Spleen (tissue), 7 donors: ENCODE measurements around the gene CAMK1D.

Experiments
- POLR2A ChIP-seq, 3 donors: fragments of 450-650 bp; IDR thresholded peaks; one replicate each; pipeline ENCODE4 v1.5.1; 2017; ENCODE audit warnings: antibody characterized with exemption in 3 of 3, mild to moderate bottlenecking in 1 of 3
- POLR2AphosphoS5 ChIP-seq, 3 donors: sonication (generic); formaldehyde crosslinking; IDR thresholded peaks; one replicate each; pipeline ENCODE4 v1.5.1; 2017; ENCODE audit warnings: antibody characterized with exemption in 3 of 3
- TF ChIP-seq, protein P1 (sequence below), 11 experiments: fragments of 200-600 bp in 7 of 11; fragments of 450-650 bp in 4 of 11; sonication (generic) in 4 of 11; IDR thresholded peaks in 8 of 11; conservative IDR thresholded peaks in 3 of 11; 1 replicate in 7 of 11; 2 replicates in 4 of 11; pipeline versions ENCODE4 v1.4.0 to v1.8.0; 2016 to 2021; ENCODE audit warnings: antibody characterized with exemption in 11 of 11, inconsistent platforms in 4 of 11, mild to moderate bottlenecking in 1 of 11
- donor health status: DM: no; HTN: no; CAD: no; lungs with moderate emphysema.
- donor health status: DM: no; HTN: no; CAD: no.
- donor health status: DM: no; HTN: no; CAD: no.

DNA sequence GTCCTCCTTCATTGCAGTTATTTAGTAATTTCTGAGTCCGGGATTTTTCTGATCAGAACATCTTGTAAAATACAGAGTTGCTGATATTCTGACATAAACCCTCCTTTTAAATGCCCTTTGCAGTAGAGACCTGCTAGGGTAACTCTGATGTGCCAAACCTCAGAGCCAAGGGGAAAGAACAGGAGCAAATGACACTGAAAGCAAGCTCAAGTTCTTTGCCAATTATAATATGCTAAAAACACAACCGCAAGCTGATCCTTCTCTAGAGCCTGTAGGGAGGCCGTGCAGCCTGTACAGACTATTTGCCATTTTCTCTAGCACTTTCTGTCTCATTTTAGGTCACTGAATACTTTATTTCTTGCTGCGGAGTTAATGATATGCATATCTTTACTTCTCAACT is 240.4 kb downstream of the CAMK1D start:
- TF ChIP-seq, protein P1, sequence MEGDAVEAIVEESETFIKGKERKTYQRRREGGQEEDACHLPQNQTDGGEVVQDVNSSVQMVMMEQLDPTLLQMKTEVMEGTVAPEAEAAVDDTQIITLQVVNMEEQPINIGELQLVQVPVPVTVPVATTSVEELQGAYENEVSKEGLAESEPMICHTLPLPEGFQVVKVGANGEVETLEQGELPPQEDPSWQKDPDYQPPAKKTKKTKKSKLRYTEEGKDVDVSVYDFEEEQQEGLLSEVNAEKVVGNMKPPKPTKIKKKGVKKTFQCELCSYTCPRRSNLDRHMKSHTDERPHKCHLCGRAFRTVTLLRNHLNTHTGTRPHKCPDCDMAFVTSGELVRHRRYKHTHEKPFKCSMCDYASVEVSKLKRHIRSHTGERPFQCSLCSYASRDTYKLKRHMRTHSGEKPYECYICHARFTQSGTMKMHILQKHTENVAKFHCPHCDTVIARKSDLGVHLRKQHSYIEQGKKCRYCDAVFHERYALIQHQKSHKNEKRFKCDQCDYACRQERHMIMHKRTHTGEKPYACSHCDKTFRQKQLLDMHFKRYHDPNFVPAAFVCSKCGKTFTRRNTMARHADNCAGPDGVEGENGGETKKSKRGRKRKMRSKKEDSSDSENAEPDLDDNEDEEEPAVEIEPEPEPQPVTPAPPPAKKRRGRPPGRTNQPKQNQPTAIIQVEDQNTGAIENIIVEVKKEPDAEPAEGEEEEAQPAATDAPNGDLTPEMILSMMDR (IDR thresholded peaks at IDR 0.05 in 8 of 11, conservative IDR thresholded peaks at IDR 0.05 in 3 of 11) = no peak
- TF ChIP-seq POLR2A (IDR thresholded peaks at IDR 0.05) (no peak), POLR2AphosphoS5 (IDR thresholded peaks at IDR 0.05) (no peak)
